ENCODE results near the gene SMC4. TPM values are rescaled to one million over a fixed set of nuclear protein-coding genes. Genes with fewer than 3 reads are reported as not detected.

SMC4 gene
- total and polyA plus RNA-seq, 12 donors = 10.5 to 71.7 (median 25.4) TPM

GRCh38 chr3:160473221-160473620 is 73.8 kb downstream of the SMC4 start:
- TF ChIP-seq, protein P1, sequence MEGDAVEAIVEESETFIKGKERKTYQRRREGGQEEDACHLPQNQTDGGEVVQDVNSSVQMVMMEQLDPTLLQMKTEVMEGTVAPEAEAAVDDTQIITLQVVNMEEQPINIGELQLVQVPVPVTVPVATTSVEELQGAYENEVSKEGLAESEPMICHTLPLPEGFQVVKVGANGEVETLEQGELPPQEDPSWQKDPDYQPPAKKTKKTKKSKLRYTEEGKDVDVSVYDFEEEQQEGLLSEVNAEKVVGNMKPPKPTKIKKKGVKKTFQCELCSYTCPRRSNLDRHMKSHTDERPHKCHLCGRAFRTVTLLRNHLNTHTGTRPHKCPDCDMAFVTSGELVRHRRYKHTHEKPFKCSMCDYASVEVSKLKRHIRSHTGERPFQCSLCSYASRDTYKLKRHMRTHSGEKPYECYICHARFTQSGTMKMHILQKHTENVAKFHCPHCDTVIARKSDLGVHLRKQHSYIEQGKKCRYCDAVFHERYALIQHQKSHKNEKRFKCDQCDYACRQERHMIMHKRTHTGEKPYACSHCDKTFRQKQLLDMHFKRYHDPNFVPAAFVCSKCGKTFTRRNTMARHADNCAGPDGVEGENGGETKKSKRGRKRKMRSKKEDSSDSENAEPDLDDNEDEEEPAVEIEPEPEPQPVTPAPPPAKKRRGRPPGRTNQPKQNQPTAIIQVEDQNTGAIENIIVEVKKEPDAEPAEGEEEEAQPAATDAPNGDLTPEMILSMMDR (IDR thresholded peaks at IDR 0.05) = no peak
- TF ChIP-seq POLR2A (IDR thresholded peaks at IDR 0.05) = no peak
- intact Hi-C loops (cut with DNase I) = no loop called here

GRCh38 chr3:160473978-160474377 is 74.5 kb downstream of the SMC4 start:
- intact Hi-C loops (cut with DNase I) = no loop called here
- H3K36me3 ChIP-seq (replicated peaks in 1 of 2) = no peaks in the 10 kb centered on the region

More at GRCh38 chr3:160473221-160473620, 73.8 kb downstream of the SMC4 start:
- Histone ChIP-seq H3K4me1 (replicated peaks in 1 of 2) (no peaks in the 10 kb centered on the region), H3K36me3 (replicated peaks in 1 of 2) (no peaks in the 10 kb centered on the region), H3K27me3 (no peaks in the 10 kb centered on the region), H3K4me3 (no peak overlapping the region), H3K27ac (no peak overlapping the region), H3K9me3 (replicated peaks in 1 of 3) (no peaks in the 10 kb centered on the region)
- DNase-seq = no peak
- 20 to 100% (median 45%) methylated on average over 1 of the region's 1 CpG for WGBS, 4 donors

DNA sequence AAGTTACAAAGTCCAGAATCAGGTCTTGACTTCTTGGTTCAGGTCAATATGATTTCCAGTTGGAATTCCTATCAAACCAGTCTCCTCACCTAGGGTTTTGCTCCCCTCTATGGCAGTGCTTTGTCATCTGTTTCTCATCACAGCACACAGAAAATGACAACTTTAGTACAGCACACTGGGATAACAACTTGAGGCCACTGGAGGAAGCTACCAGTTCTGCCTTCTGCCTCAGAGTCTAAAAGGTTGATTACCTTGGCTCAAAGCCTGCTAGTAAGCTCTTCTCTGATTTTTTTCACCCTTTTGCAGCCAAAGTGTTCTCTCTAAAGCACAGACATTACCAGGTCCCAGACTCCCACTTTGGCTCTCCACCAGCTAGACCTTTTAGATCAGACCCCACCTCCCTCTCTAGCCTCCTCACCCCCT is 75.0 kb downstream of the SMC4 start:
- Histone ChIP-seq H3K27ac (no peak overlapping the region), H3K4me3 (no peak overlapping the region), H3K4me1 (replicated peaks in 1 of 2) (no peaks in the 10 kb centered on the region), H3K36me3 (replicated peaks in 1 of 2) (no peaks in the 10 kb centered on the region), H3K27me3 (no peaks in the 10 kb centered on the region), H3K9me3 (replicated peaks in 1 of 3) (no peaks in the 10 kb centered on the region)
- TF ChIP-seq, protein P1 (IDR thresholded peaks at IDR 0.05) = no peak
- no peak for TF ChIP-seq POLR2A (IDR thresholded peaks at IDR 0.05)
- DNase-seq = no peak
- intact Hi-C loops (cut with DNase I) = no loop called here

More at GRCh38 chr3:160473978-160474377, 74.5 kb downstream of the SMC4 start:
- no peak overlapping the region for H3K4me3 ChIP-seq
- no peak for DNase-seq
- no peak overlapping the region for H3K27ac ChIP-seq
- H3K4me1 ChIP-seq (replicated peaks in 1 of 2) = no peaks in the 10 kb centered on the region
- TF ChIP-seq POLR2A (IDR thresholded peaks at IDR 0.05) = no peak
- TF ChIP-seq, protein P1 (IDR thresholded peaks at IDR 0.05) = no peak
- no peaks in the 10 kb centered on the region for H3K27me3 ChIP-seq
- WGBS, 4 donors = 71 to 86% (median 76%) methylated on average over 1 of the region's 1 CpG
- H3K9me3 ChIP-seq (replicated peaks in 1 of 3) = no peaks in the 10 kb centered on the region

- H3K36me3 ChIP-seq (replicated peaks in 1 of 2) = no peaks in the 10 kb centered on the region
- no peak for TF ChIP-seq POLR2A (IDR thresholded peaks at IDR 0.05)
- TF ChIP-seq, protein P1 (IDR thresholded peaks at IDR 0.05) = no peak
- DNase-seq = no peak
- no peak overlapping the region for H3K4me3 ChIP-seq
- WGBS, 4 donors = 78 to 97% (median 85%) methylated on average over 2 of the region's 2 CpGs
- intact Hi-C loops (cut with DNase I) = no loop called here
- no peaks in the 10 kb centered on the region for H3K4me1 ChIP-seq (replicated peaks in 1 of 2)
- no peaks in the 10 kb centered on the region for H3K27me3 ChIP-seq
- H3K9me3 ChIP-seq (replicated peaks in 1 of 3) = no peaks in the 10 kb centered on the region
- H3K27ac ChIP-seq = no peak overlapping the region
Observed at GRCh38 chr3:160475153-160475552, 75.7 kb downstream of the SMC4 start.

Data from adrenal gland (tissue), 12 donors.